Measurements from ENCODE around the gene OBP2B. TPM values are rescaled to one million over a fixed set of nuclear protein-coding genes. Genes with fewer than 3 reads are reported as not detected.

OBP2B gene
- total RNA-seq, 2 experiments from 2014 or later: not detected

GRCh38 chr9:133199648-133200321 is 9.3 kb downstream of the OBP2B start:
- intact Hi-C loops (cut with micrococcal nuclease; ENCODE audit: unreplicated experiment): no loop called here

GRCh38 chr9:133195029-133195428 is 14.0 kb downstream of the OBP2B start:
- Histone ChIP-seq H3K27ac (ENCODE audit: low read depth, low read length, poor library complexity, severe bottlenecking) (no peak overlapping the region), H4K20me1 (ENCODE audit: insufficient read depth, low read length) (no peaks in the 10 kb centered on the region), H2AFZ (ENCODE audit: low read length) (no peak overlapping the region), H3K36me3 (ENCODE audit: insufficient read depth, low read length) (no peaks in the 10 kb centered on the region), H3K9me2 (ENCODE audit: insufficient read depth, low read length) (no peaks in the 10 kb centered on the region), H3K4me2 (ENCODE audit: low read length) (no peak overlapping the region), H3K79me2 (ENCODE audit: insufficient read depth, low read depth, low read length) (no peaks in the 10 kb centered on the region), H3K9me3 (ENCODE audit: low read length) (peaks cover 11% of the 10 kb centered on the region; the same call in 1 of the 2 replicates), H3K4me3 (ENCODE audit: low read depth, low read length, poor library complexity, severe bottlenecking) (no peak overlapping the region), H3K4me1 (ENCODE audit: insufficient read depth, low read length, poor library complexity, severe bottlenecking) (no peaks in the 10 kb centered on the region)
- ChIA-PET CTCF (ENCODE audit: unreplicated experiment) (no interaction called here), POLR2A (no interaction called here)
- no peak for DNase-seq (ENCODE audit: low spot score)
- TF ChIP-seq EZH2phosphoT487 (IDR thresholded peaks at IDR 0.05; ENCODE audit: borderline replicate concordance, low read depth, low read length): no peak
- intact Hi-C loops (cut with micrococcal nuclease; ENCODE audit: unreplicated experiment): no loop called here
- no TSS peak for BruUV-seq (replicated peaks)

More at GRCh38 chr9:133199648-133200321, 9.3 kb downstream of the OBP2B start:
- no TSS peak for BruUV-seq (replicated peaks)
- Histone ChIP-seq H2AFZ (ENCODE audit: low read length) (no peak overlapping the region), H3K4me1 (ENCODE audit: insufficient read depth, low read length, poor library complexity, severe bottlenecking) (no peaks in the 10 kb centered on the region), H3K9me3 (ENCODE audit: low read length) (peaks cover 5% of the 10 kb centered on the region; the same call in 1 of the 2 replicates), H3K9me2 (ENCODE audit: insufficient read depth, low read length) (no peaks in the 10 kb centered on the region), H4K20me1 (ENCODE audit: insufficient read depth, low read length) (no peaks in the 10 kb centered on the region), H3K27ac (ENCODE audit: low read depth, low read length, poor library complexity, severe bottlenecking) (no peak overlapping the region), H3K79me2 (ENCODE audit: insufficient read depth, low read depth, low read length) (no peaks in the 10 kb centered on the region), H3K36me3 (ENCODE audit: insufficient read depth, low read length) (no peaks in the 10 kb centered on the region), H3K4me2 (ENCODE audit: low read length) (no peak overlapping the region), H3K4me3 (ENCODE audit: low read depth, low read length, poor library complexity, severe bottlenecking) (no peak overlapping the region)
- TF ChIP-seq, protein P1, sequence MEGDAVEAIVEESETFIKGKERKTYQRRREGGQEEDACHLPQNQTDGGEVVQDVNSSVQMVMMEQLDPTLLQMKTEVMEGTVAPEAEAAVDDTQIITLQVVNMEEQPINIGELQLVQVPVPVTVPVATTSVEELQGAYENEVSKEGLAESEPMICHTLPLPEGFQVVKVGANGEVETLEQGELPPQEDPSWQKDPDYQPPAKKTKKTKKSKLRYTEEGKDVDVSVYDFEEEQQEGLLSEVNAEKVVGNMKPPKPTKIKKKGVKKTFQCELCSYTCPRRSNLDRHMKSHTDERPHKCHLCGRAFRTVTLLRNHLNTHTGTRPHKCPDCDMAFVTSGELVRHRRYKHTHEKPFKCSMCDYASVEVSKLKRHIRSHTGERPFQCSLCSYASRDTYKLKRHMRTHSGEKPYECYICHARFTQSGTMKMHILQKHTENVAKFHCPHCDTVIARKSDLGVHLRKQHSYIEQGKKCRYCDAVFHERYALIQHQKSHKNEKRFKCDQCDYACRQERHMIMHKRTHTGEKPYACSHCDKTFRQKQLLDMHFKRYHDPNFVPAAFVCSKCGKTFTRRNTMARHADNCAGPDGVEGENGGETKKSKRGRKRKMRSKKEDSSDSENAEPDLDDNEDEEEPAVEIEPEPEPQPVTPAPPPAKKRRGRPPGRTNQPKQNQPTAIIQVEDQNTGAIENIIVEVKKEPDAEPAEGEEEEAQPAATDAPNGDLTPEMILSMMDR (conservative IDR thresholded peaks at IDR 0.05; ENCODE audit: low read length): no peak
- no peak for TF ChIP-seq EZH2phosphoT487 (IDR thresholded peaks at IDR 0.05; ENCODE audit: borderline replicate concordance, low read depth, low read length)
- ChIA-PET POLR2A (no interaction called here), CTCF (ENCODE audit: unreplicated experiment) (no interaction called here)
- no peak for DNase-seq (ENCODE audit: low spot score)

GRCh38 chr9:133194597-133194996 is 14.5 kb downstream of the OBP2B start:
- no peak overlapping the region for H3K27ac ChIP-seq (ENCODE audit: low read depth, low read length, poor library complexity, severe bottlenecking)
- POLR2A ChIA-PET: no interaction called here
- intact Hi-C loops (cut with micrococcal nuclease; ENCODE audit: unreplicated experiment): no loop called here
- H3K36me3 ChIP-seq (ENCODE audit: insufficient read depth, low read length): no peaks in the 10 kb centered on the region
- no peaks in the 10 kb centered on the region for H3K4me1 ChIP-seq (ENCODE audit: insufficient read depth, low read length, poor library complexity, severe bottlenecking)
- peaks cover 11% of the 10 kb centered on the region; the same call in 1 of the 2 replicates for H3K9me3 ChIP-seq (ENCODE audit: low read length)
- TF ChIP-seq, protein P1 (conservative IDR thresholded peaks at IDR 0.05; ENCODE audit: low read length): no peak
- no peak for TF ChIP-seq EZH2phosphoT487 (IDR thresholded peaks at IDR 0.05; ENCODE audit: borderline replicate concordance, low read depth, low read length)
- H4K20me1 ChIP-seq (ENCODE audit: insufficient read depth, low read length): no peaks in the 10 kb centered on the region
- H2AFZ ChIP-seq (ENCODE audit: low read length): no peak overlapping the region
- CTCF ChIA-PET (ENCODE audit: unreplicated experiment): no interaction called here
- H3K79me2 ChIP-seq (ENCODE audit: insufficient read depth, low read depth, low read length): no peaks in the 10 kb centered on the region
- H3K4me3 ChIP-seq (ENCODE audit: low read depth, low read length, poor library complexity, severe bottlenecking): no peak overlapping the region
- no peaks in the 10 kb centered on the region for H3K9me2 ChIP-seq (ENCODE audit: insufficient read depth, low read length)
- no TSS peak for BruUV-seq (replicated peaks)
- H3K4me2 ChIP-seq (ENCODE audit: low read length): no peak overlapping the region
- DNase-seq (ENCODE audit: low spot score): no peak
